ENCODE data around the gene SPP1. TPM values are rescaled to one million over a fixed set of nuclear protein-coding genes. Genes with fewer than 3 reads are reported as not detected.

SPP1 gene
- total RNA-seq, 1 donor from 2014 or later: 4.7 TPM

DNA sequence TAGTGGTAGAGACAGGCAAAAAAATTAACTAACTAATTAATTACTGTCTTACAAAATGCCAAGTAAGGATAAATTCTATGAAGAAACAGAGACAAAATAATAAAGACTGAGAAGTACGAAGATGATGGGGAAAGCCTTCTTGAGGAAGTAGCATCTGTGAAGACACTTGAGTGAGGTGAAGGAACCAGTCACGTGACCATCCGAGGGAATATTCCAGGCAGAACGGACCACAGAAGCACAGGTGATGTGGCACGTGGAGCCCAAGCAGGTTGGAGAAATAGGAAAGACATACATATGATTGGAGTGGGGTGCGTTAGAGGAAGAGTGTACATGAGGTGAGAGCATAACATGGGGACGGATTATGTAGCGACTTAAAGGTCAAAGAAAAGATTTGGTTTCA, 30.5 kb upstream of the SPP1 start:
- H3K27me3 Mint-ChIP-seq (ENCODE audit: unreplicated experiment): no peaks in the 10 kb centered on the region
- H3K36me3 Mint-ChIP-seq (ENCODE audit: low read depth, unreplicated experiment): no peaks in the 10 kb centered on the region
- DNase-seq (ENCODE audit: low spot score): no peak
- H3K9me3 Mint-ChIP-seq (ENCODE audit: unreplicated experiment): no peaks in the 10 kb centered on the region
- no peaks in the 10 kb centered on the region for H3K4me1 Mint-ChIP-seq (ENCODE audit: unreplicated experiment)
- no peak overlapping the region for H3K27ac Mint-ChIP-seq (ENCODE audit: unreplicated experiment)
- TF ChIP-seq, protein P1, sequence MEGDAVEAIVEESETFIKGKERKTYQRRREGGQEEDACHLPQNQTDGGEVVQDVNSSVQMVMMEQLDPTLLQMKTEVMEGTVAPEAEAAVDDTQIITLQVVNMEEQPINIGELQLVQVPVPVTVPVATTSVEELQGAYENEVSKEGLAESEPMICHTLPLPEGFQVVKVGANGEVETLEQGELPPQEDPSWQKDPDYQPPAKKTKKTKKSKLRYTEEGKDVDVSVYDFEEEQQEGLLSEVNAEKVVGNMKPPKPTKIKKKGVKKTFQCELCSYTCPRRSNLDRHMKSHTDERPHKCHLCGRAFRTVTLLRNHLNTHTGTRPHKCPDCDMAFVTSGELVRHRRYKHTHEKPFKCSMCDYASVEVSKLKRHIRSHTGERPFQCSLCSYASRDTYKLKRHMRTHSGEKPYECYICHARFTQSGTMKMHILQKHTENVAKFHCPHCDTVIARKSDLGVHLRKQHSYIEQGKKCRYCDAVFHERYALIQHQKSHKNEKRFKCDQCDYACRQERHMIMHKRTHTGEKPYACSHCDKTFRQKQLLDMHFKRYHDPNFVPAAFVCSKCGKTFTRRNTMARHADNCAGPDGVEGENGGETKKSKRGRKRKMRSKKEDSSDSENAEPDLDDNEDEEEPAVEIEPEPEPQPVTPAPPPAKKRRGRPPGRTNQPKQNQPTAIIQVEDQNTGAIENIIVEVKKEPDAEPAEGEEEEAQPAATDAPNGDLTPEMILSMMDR (IDR thresholded peaks at IDR 0.05; ENCODE audit: unreplicated experiment): no peak
- H3K4me3 Mint-ChIP-seq (ENCODE audit: unreplicated experiment): no peak overlapping the region

DNA sequence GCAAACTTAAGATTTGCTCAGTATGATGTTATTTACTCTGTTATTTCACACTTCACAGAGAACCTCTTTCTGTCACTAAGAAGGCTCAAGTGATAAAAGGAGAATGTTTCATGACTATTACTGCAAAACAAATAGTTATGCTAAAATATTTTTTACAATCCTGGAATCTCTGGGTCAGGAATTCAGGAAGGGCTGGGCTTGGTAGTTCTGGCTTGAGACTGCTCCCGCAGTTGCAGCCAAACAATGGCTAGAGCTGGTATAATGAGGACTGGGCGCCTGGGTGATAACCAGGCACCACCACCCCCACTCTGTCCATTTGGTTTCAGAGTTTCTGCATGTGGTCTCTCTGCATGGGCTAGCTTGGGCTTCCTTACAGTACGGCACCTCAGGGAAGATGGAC, 28.7 kb upstream of the SPP1 start:
- Mint-ChIP-seq H3K4me1 (ENCODE audit: unreplicated experiment) (peaks cover 2% of the 10 kb centered on the region), H3K27me3 (ENCODE audit: unreplicated experiment) (no peaks in the 10 kb centered on the region), H3K9me3 (ENCODE audit: unreplicated experiment) (no peaks in the 10 kb centered on the region), H3K27ac (ENCODE audit: unreplicated experiment) (no peak overlapping the region), H3K36me3 (ENCODE audit: low read depth, unreplicated experiment) (no peaks in the 10 kb centered on the region), H3K4me3 (ENCODE audit: unreplicated experiment) (no peak overlapping the region)
- DNase-seq (ENCODE audit: low spot score): no peak
- TF ChIP-seq, protein P1 (IDR thresholded peaks at IDR 0.05; ENCODE audit: unreplicated experiment): no peak

DNA sequence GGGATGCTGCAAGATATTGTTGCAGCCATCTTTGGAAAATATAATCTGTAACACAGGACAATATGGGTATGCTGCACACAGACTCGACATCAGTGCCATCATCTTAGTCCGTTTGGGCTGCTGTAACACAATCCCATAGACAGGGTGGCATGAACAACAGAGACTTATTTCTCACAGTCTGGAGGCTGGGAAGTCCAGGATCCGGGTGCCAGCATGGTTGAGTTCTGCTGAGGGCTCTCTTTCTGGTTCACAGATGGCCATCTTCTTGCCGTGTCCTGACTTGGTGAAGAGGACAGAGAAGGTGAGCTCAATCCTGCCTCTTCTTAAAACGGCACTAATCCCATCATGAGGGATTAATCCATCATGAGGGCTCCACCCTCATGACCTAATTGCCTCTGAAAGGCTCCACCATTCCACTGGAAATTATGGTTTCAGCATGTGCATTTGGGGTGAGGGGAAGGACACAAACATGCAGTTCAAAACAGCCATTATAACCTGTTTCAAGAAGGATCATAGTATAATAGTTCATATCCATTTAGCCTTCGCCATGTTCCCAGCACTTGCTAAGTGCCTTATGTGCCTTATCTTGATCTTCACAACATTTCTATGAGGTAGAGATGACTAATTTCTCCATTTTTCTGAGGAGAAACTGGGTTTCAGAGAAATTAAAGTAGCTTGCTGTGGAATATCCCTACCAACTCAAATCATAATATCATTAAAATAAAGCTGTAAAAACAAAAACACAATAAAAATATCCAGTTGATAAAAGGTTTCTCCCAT, 27.9 kb upstream of the SPP1 start:
- peaks cover 1% of the 10 kb centered on the region for H3K27me3 Mint-ChIP-seq (ENCODE audit: unreplicated experiment)

DNA sequence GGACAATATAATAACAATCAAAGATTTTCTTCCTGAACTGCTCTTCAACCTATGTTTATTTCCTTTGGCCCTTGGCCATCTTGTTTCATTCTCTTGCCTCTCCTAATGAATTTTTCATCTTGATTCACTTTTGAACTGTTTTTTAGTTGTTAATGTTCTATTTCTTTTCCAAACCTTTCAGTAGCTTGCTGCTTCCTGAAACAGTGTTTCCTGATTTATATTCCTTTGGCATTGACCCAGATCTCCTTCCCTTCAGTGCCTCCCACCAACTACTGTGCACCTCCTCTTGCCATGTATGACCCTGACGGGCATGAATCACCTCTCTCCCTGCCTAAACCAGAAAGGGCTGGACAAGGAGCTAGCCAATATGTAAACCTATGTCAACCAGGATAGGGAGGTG, 25.6 kb upstream of the SPP1 start:
- no peak overlapping the region for H3K4me3 Mint-ChIP-seq (ENCODE audit: unreplicated experiment)
- DNase-seq (ENCODE audit: low spot score): no peak
- TF ChIP-seq, protein P1 (IDR thresholded peaks at IDR 0.05; ENCODE audit: unreplicated experiment): no peak
- H3K27ac Mint-ChIP-seq (ENCODE audit: unreplicated experiment): no peak overlapping the region
- H3K27me3 Mint-ChIP-seq (ENCODE audit: unreplicated experiment): peaks cover 1% of the 10 kb centered on the region
- no peaks in the 10 kb centered on the region for H3K36me3 Mint-ChIP-seq (ENCODE audit: low read depth, unreplicated experiment)
- H3K9me3 Mint-ChIP-seq (ENCODE audit: unreplicated experiment): no peaks in the 10 kb centered on the region
- H3K4me1 Mint-ChIP-seq (ENCODE audit: unreplicated experiment): peaks cover 2% of the 10 kb centered on the region

More for the DNA sequence above, 27.9 kb upstream of the SPP1 start:
- Mint-ChIP-seq H3K4me3 (ENCODE audit: unreplicated experiment) (no peak overlapping the region), H3K9me3 (ENCODE audit: unreplicated experiment) (no peaks in the 10 kb centered on the region), H3K27ac (ENCODE audit: unreplicated experiment) (no peak overlapping the region), H3K36me3 (ENCODE audit: low read depth, unreplicated experiment) (no peaks in the 10 kb centered on the region), H3K4me1 (ENCODE audit: unreplicated experiment) (peaks cover 2% of the 10 kb centered on the region)
- no peak for DNase-seq (ENCODE audit: low spot score)
- TF ChIP-seq, protein P1 (IDR thresholded peaks at IDR 0.05; ENCODE audit: unreplicated experiment): no peak

DNA sequence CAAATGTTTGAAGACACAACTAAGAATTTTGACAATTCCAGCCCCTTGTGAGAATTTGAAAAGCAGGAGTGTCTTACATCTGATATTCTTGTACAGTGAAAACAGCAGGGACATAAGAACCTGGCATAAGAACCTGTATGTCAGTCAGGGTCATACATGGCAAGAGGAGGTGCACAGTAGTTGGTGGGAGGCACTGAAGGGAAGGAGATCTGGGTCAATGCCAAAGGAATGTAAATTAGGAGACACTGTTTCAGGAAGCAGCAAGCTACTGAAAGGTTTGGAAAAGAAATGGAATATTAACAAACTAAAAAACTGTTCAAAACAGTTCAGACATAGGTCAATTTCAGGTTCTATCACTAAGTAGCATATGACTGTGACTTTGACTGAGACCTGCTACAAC, 25.0 kb upstream of the SPP1 start:
- no peaks in the 10 kb centered on the region for H3K36me3 Mint-ChIP-seq (ENCODE audit: low read depth, unreplicated experiment)
- TF ChIP-seq, protein P1 (IDR thresholded peaks at IDR 0.05; ENCODE audit: unreplicated experiment): no peak
- H3K4me1 Mint-ChIP-seq (ENCODE audit: unreplicated experiment): peaks cover 6% of the 10 kb centered on the region
- no peak overlapping the region for H3K27ac Mint-ChIP-seq (ENCODE audit: unreplicated experiment)
- no peak for DNase-seq (ENCODE audit: low spot score)
- H3K9me3 Mint-ChIP-seq (ENCODE audit: unreplicated experiment): no peaks in the 10 kb centered on the region
- H3K27me3 Mint-ChIP-seq (ENCODE audit: unreplicated experiment): peaks cover 1% of the 10 kb centered on the region
- no peak overlapping the region for H3K4me3 Mint-ChIP-seq (ENCODE audit: unreplicated experiment)

Data from endothelial cell (in vitro differentiated cells).